H1 (cell line): ENCODE measurements around the gene POLA2. TPM values are rescaled to one million over a fixed set of nuclear protein-coding genes. Genes with fewer than 3 reads are reported as not detected.

ENCODE experiments used
- TAF1 ChIP-seq: IDR thresholded peaks from 2 replicates; pipeline ENCODE4 v1.6.1; 2011; ENCODE audit warnings: mild to moderate bottlenecking, low read depth, low read length
- polyA plus RNA-seq, 7 experiments: library from polyadenylated mRNA; depleted of rRNA in 3 of 7; stranded (reverse) in 5 of 7; unstranded in 2 of 7; fragments of >200 nt in 5 of 7; fragments of 200-250 nt in 2 of 7; gene quantifications; 1 replicate in 5 of 7; 2 replicates in 1 of 7; 4 replicates in 1 of 7; pipeline versions ENCODE4 v1.2.1 to v1.2.3, GENCODE V29; 2011 to 2013; ENCODE audit warnings: missing spikeins in 2 of 7, mixed read lengths in 2 of 7
- total RNA-seq: library from RNA; stranded (reverse); fragmentation: NEBNext Ultra II Directional; extraction: Animal tissue kit (Norgen Biotek cat#: 25700); gene quantifications from 2 replicates; pipeline ENCODE4 v1.2.1, GENCODE V29; 2021
- TF ChIP-seq, protein P1 (sequence below): IDR thresholded peaks from 2 replicates; pipeline ENCODE4 v1.6.1; 2011; ENCODE audit warnings: low read depth, mild to moderate bottlenecking, low read length; ENCODE audit not compliant: insufficient read depth

POLA2 gene
- total and polyA plus RNA-seq, 2 of the 8 experiments (the other 6 are each of a cell fraction or from before 2014, with no cell fraction given), result 31.2 to 55.9 TPM

DNA sequence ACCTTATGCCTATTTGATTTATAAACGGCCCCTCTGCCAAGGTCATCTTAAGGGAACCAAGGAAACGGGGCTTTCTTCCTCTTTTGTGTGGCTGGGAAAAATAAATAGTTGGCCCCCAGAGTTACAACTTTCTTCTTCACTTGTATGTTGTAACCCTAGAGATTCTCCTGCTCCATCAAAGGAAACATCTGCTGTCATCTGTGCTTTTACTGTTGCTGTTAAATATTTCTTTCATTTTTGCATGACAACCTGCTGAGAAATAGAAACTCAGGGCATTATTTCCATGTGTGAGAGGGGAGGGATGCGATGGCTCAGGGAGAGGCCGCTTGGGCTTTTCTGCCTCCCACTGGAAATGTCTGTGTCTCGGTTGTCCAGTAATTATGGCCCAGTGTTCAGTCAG is 31.1 kb downstream of the POLA2 start (continued):
- TF ChIP-seq, protein P1, sequence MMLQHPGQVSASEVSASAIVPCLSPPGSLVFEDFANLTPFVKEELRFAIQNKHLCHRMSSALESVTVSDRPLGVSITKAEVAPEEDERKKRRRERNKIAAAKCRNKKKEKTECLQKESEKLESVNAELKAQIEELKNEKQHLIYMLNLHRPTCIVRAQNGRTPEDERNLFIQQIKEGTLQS, result no peak
- no peak for TF ChIP-seq TAF1
